H1 (cell line): ENCODE results near the gene ASB7. TPM values are rescaled to one million over a fixed set of nuclear protein-coding genes. Genes with fewer than 3 reads are reported as not detected.

ENCODE experiments used
- CTCF ChIA-PET: fragments of 300-600 bp; sonication (Branson Sonifier 250); formaldehyde crosslinking; loops from one replicate; lab custom pipeline; 2021; ENCODE audit not compliant: partially characterized antibody; lab: Charles Lee
- POLR2A ChIA-PET: fragments of 300-600 bp; sonication (Branson Sonifier 250); formaldehyde crosslinking; loops from one replicate; lab custom pipeline; 2021; ENCODE audit warnings: inconsistent platforms; ENCODE audit not compliant: partially characterized antibody; lab: Charles Lee
- DNase-seq, 2 experiments: peaks; one replicate each; pipeline versions ENCODE4 v3.0.0 to v3.0.0-alpha.2; 2010 to 2022; ENCODE audit warnings: low spot score in 2 of 2, low read depth in 1 of 2, mixed read lengths in 1 of 2
- FAIRE-seq: peaks from 2 replicates; lab custom pipeline; 2011; peaks lifted over from hg19 to GRCh38; lab: Jason Lieb, UNC
- H2AFZ ChIP-seq: 2 replicates; pipeline ENCODE4 v1.8.1; 2012; ENCODE audit warnings: low read length, inconsistent platforms
- H2AK5ac ChIP-seq: 2 replicates; pipeline ENCODE4 v1.6.1; 2013; ENCODE audit warnings: low read depth, low read length
- H2BK120ac ChIP-seq: replicated peaks from 2 replicates; pipeline ENCODE3; 2013; ENCODE audit warnings: low read depth, low read length, inconsistent platforms
- H2BK12ac ChIP-seq: 2 replicates; pipeline ENCODE4 v1.6.1; 2013; ENCODE audit warnings: low read depth, low read length
- H2BK15ac ChIP-seq: 2 replicates; pipeline ENCODE4 v1.6.1; 2013; ENCODE audit warnings: low read length
- H2BK20ac ChIP-seq: 2 replicates; pipeline ENCODE4 v1.6.1; 2013; ENCODE audit warnings: low read length
- H2BK5ac ChIP-seq: 2 replicates; pipeline ENCODE4 v1.6.1; 2013; ENCODE audit warnings: low read depth, low read length
- H3K14ac ChIP-seq: 2 replicates; pipeline ENCODE4 v1.6.1; 2013; ENCODE audit warnings: inconsistent platforms; ENCODE audit not compliant: insufficient read length
- H3K18ac ChIP-seq: 2 replicates; pipeline ENCODE4 v1.6.1; 2013; ENCODE audit warnings: low read length; ENCODE audit errors: extremely low read depth
- H3K23ac ChIP-seq: 2 replicates; pipeline ENCODE4 v1.6.1; 2013; ENCODE audit warnings: inconsistent platforms; ENCODE audit not compliant: insufficient read length
- H3K23me2 ChIP-seq: 2 replicates; pipeline ENCODE4 v1.6.1; 2013; ENCODE audit warnings: low read depth, low read length
- H3K27ac ChIP-seq: 2 replicates; pipeline ENCODE4 v1.6.1; 2011; ENCODE audit warnings: low read depth, low read length, inconsistent platforms
- H3K27me3 ChIP-seq, 4 experiments: replicated peaks in 1 of 4; 1 replicate in 1 of 4; 2 replicates in 3 of 4; pipeline versions ENCODE4 v1.6.1 to v1.8.1; 2011 to 2013; ENCODE audit warnings: low read length in 3 of 4, mild to moderate bottlenecking in 3 of 4, inconsistent platforms in 2 of 4, mixed read lengths in 2 of 4, moderate library complexity in 1 of 4; ENCODE audit not compliant: control insufficient read depth in 3 of 4, insufficient read depth in 3 of 4; ENCODE audit errors: extremely low read depth in 1 of 4
- H3K36me3 ChIP-seq, 4 experiments: 2 replicates each; pipeline versions ENCODE4 v1.6.1 to v1.8.1; 2011 to 2013; ENCODE audit warnings: mild to moderate bottlenecking in 4 of 4, low read length in 3 of 4, moderate library complexity in 2 of 4, control low read depth in 1 of 4, inconsistent platforms in 1 of 4; ENCODE audit not compliant: insufficient read depth in 4 of 4, control insufficient read depth in 2 of 4
- H3K4ac ChIP-seq: replicated peaks from 2 replicates; pipeline ENCODE3; 2013; ENCODE audit warnings: low read length, low read depth, mixed read lengths, inconsistent platforms; ENCODE audit not compliant: insufficient read length
- H3K4me1 ChIP-seq, 4 experiments: replicated peaks in 1 of 4; 1 replicate in 1 of 4; 2 replicates in 3 of 4; pipeline versions ENCODE4 v1.6.1 to v1.8.1; 2011 to 2013; ENCODE audit warnings: low read length in 3 of 4, inconsistent platforms in 2 of 4, mixed read lengths in 1 of 4; ENCODE audit not compliant: insufficient read depth in 4 of 4, control insufficient read depth in 3 of 4
- H3K4me2 ChIP-seq, 2 experiments: 2 replicates each; pipeline versions ENCODE4 v1.6.1 to v1.8.1; 2011 to 2013; ENCODE audit warnings: low read depth in 2 of 2, low read length in 2 of 2, control low read depth in 1 of 2, inconsistent platforms in 1 of 2, mild to moderate bottlenecking in 1 of 2; ENCODE audit not compliant: insufficient read depth in 1 of 2
- H3K4me3 ChIP-seq, 4 experiments: fragments of 200-600, 300-600 bp in 1 of 4; sonication (generic), shearing (Covaris generic), sonication (Bioruptor Twin) in 1 of 4; 2 replicates each; pipeline versions ENCODE4 v1.5.1 to v1.8.1; 2011 to 2016; ENCODE audit warnings: low read length in 4 of 4, low read depth in 3 of 4, control low read depth in 2 of 4, inconsistent platforms in 2 of 4, mild to moderate bottlenecking in 2 of 4, mixed read lengths in 1 of 4, moderate library complexity in 1 of 4; ENCODE audit not compliant: insufficient read depth in 2 of 4; ENCODE audit errors: extremely low read depth in 1 of 4
- H3K56ac ChIP-seq: replicated peaks from 2 replicates; pipeline ENCODE3; 2013; ENCODE audit warnings: low read depth, mild to moderate bottlenecking, mixed read lengths, low read length, inconsistent platforms; ENCODE audit not compliant: insufficient read length
- H3K79me1 ChIP-seq: 2 replicates; pipeline ENCODE4 v1.6.1; 2013; ENCODE audit warnings: low read depth, low read length, control low read depth
- H3K79me2 ChIP-seq, 2 experiments: 2 replicates each; pipeline versions ENCODE4 v1.6.1 to v1.8.1; 2012 to 2013; ENCODE audit warnings: low read length in 2 of 2, mild to moderate bottlenecking in 2 of 2, inconsistent platforms in 1 of 2; ENCODE audit not compliant: insufficient read depth in 2 of 2, control insufficient read depth in 1 of 2
- H3K9ac ChIP-seq, 4 experiments: replicated peaks in 1 of 4; 1 replicate in 1 of 4; 2 replicates in 3 of 4; pipeline versions ENCODE4 v1.6.1 to v1.8.1; 2011 to 2013; ENCODE audit warnings: low read depth in 3 of 4, low read length in 3 of 4, control low read depth in 2 of 4, mild to moderate bottlenecking in 2 of 4, moderate library complexity in 2 of 4, inconsistent platforms in 1 of 4; ENCODE audit errors: extremely low read depth in 1 of 4
- H3K9me3 ChIP-seq, 2 experiments: 2 replicates each; pipeline versions ENCODE4 v1.6.1 to v1.8.1; 2012 to 2013; ENCODE audit warnings: mild to moderate bottlenecking in 2 of 2, moderate library complexity in 2 of 2, control low read depth in 1 of 2, inconsistent platforms in 1 of 2, low read depth in 1 of 2, low read length in 1 of 2, mixed read lengths in 1 of 2; ENCODE audit not compliant: insufficient read depth in 2 of 2
- H4K20me1 ChIP-seq, 2 experiments: replicated peaks in 1 of 2; 2 replicates each; pipeline versions ENCODE3 to v1.8.1; 2011 to 2013; ENCODE audit warnings: inconsistent platforms in 2 of 2, low read length in 2 of 2, mild to moderate bottlenecking in 1 of 2; ENCODE audit not compliant: insufficient read depth in 2 of 2, control insufficient read depth in 1 of 2
- H4K5ac ChIP-seq: 2 replicates; pipeline ENCODE4 v1.6.1; 2013; ENCODE audit warnings: low read length, low read depth, mixed read lengths, inconsistent platforms; ENCODE audit not compliant: insufficient read length
- H4K8ac ChIP-seq: 2 replicates; pipeline ENCODE4 v1.8.0; 2013; ENCODE audit warnings: mild to moderate bottlenecking, moderate library complexity, low read length, inconsistent platforms; ENCODE audit not compliant: insufficient read depth; ENCODE audit errors: extremely low read depth
- H4K91ac ChIP-seq: replicated peaks from 2 replicates; pipeline ENCODE3; 2013; ENCODE audit warnings: low read length, mixed read lengths, inconsistent platforms; ENCODE audit not compliant: insufficient read length
- ATF3 ChIP-seq: IDR thresholded peaks from 2 replicates; pipeline ENCODE4 v1.6.1; 2011; ENCODE audit warnings: low read depth, mild to moderate bottlenecking, low read length; ENCODE audit not compliant: insufficient read depth
- EGR1 ChIP-seq: IDR thresholded peaks from 2 replicates; pipeline ENCODE4 v1.6.1; 2011; ENCODE audit warnings: low read depth, low read length, borderline replicate concordance
- JUN ChIP-seq: IDR thresholded peaks from 2 replicates; pipeline ENCODE4 v1.6.1; 2011; ENCODE audit warnings: low read depth, mild to moderate bottlenecking, improper control_type of control experiment, low read length
- SAP30 ChIP-seq: fragments of 300-600 bp; sonication (generic); IDR thresholded peaks from 2 replicates; pipeline ENCODE4 v1.7.1; 2012; ENCODE audit warnings: low read length, moderate library complexity, mild to moderate bottlenecking, inconsistent platforms; ENCODE audit not compliant: insufficient read depth, insufficient replicate concordance
- SIRT6 ChIP-seq: IDR thresholded peaks from one replicate; pipeline ENCODE4 v1.7.1; 2012; ENCODE audit warnings: low read length, inconsistent platforms
- SRF ChIP-seq: IDR thresholded peaks from 2 replicates; pipeline ENCODE4 v1.6.1; 2011; ENCODE audit warnings: mild to moderate bottlenecking, low read depth, low read length, moderate library complexity
- TEAD4 ChIP-seq: IDR thresholded peaks from 2 replicates; pipeline ENCODE4 v1.6.1; 2012; ENCODE audit warnings: low read depth, low read length, inconsistent platforms, mixed read lengths
- WGBS, 2 experiments: shearing (Covaris generic) in 1 of 2; methylation state at CpG; one replicate each; pipeline versions ENCODE4 v1.1.6 to v1.1.7; 2013 to 2015; ENCODE audit warnings: low lambda C conversion rate in 2 of 2, mixed read lengths in 2 of 2, inconsistent platforms in 1 of 2, low coverage in 1 of 2, missing lambda C conversion rate in 1 of 2; ENCODE audit not compliant: insufficient replicate concordance in 2 of 2, insufficient coverage in 1 of 2, insufficient read length in 1 of 2; ENCODE audit errors: extremely low coverage in 1 of 2, missing lambda C conversion rate in 1 of 2; 5-methylcytosine and 5-hydroxymethylcytosine counted together
- polyA plus RNA-seq, 7 experiments: library from polyadenylated mRNA; depleted of rRNA in 3 of 7; stranded (reverse) in 5 of 7; unstranded in 2 of 7; fragments of >200 nt in 5 of 7; fragments of 200-250 nt in 2 of 7; gene quantifications; 1 replicate in 5 of 7; 2 replicates in 1 of 7; 4 replicates in 1 of 7; pipeline versions ENCODE4 v1.2.1 to v1.2.3, GENCODE V29; 2011 to 2013; ENCODE audit warnings: missing spikeins in 2 of 7, mixed read lengths in 2 of 7
- total RNA-seq: library from RNA; stranded (reverse); fragmentation: NEBNext Ultra II Directional; extraction: Animal tissue kit (Norgen Biotek cat#: 25700); gene quantifications from 2 replicates; pipeline ENCODE4 v1.2.1, GENCODE V29; 2021

ASB7 gene
- total and polyA plus RNA-seq, 2 of the 8 experiments (the other 6 are each of a cell fraction or from before 2014, with no cell fraction given), result 5.2 to 12.8 TPM

DNA sequence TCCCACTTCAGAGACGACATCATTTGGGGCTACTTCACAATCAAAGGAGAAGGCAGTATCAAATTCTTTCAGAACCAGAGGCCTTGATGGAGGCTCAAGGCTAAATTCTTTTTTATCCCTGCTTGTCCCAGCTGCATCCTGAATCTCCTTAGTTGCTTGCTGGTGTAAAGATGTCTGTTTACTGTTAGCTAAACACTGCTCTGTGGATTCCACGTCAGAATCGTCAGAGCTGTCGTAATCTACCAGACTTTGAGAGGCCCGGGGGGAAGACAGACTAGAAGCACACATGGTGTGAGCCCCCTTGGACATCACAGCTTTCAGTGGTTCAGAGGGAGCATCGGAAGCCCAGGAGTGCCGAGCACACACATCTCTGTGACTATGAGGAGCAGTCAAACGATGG is 33.0 kb upstream of the ASB7 start:
- CTCF ChIA-PET, result interaction anchor here (0.8 to 1.4 kb wide), 2 partner anchors 227 to 300 kb away, joined by 3 to 4 read pairs; no protein-coding TSS in a partner anchor
- TF ChIP-seq SIRT6, result no peak
- no peak for TF ChIP-seq TEAD4
- TF ChIP-seq SAP30, result no peak
- no peak for TF ChIP-seq EGR1
- no peak for TF ChIP-seq JUN
- TF ChIP-seq SRF, result no peak
- no peak for TF ChIP-seq ATF3

More for the DNA sequence above, 33.0 kb upstream of the ASB7 start:
- Histone ChIP-seq H3K56ac (no peak overlapping the region), H4K8ac (no peak overlapping the region), H2BK12ac (no peak overlapping the region), H3K4me2 (no peak overlapping the region), H3K18ac (no peak overlapping the region), H3K9ac (no peak overlapping the region), H3K23me2 (no peaks in the 10 kb centered on the region), H3K79me1 (no peaks in the 10 kb centered on the region), H2BK15ac (no peak overlapping the region), H3K23ac (no peak overlapping the region), H3K4ac (no peak overlapping the region), H2AFZ (no peak overlapping the region), H4K20me1 (no peaks in the 10 kb centered on the region), H3K27ac (no peak overlapping the region), H3K4me1 (no peaks in the 10 kb centered on the region), H2AK5ac (no peak overlapping the region), H3K79me2 (no peaks in the 10 kb centered on the region), H4K91ac (no peak overlapping the region), H3K4me3 (no peak overlapping the region), H4K5ac (no peak overlapping the region), H2BK20ac (no peak overlapping the region), H2BK5ac (no peak overlapping the region), H3K36me3 (peaks cover 0 to 4% (median 0%) of the 10 kb centered on the region in 4 experiments; a peak in 2 of 8 replicates), H3K9me3 (no peaks in the 10 kb centered on the region), H3K27me3 (no peaks in the 10 kb centered on the region), H3K14ac (no peak overlapping the region), H2BK120ac (no peak overlapping the region)
- DNase-seq (no peak), FAIRE-seq (no peak)
- POLR2A ChIA-PET, result no interaction called here
- WGBS, 2 experiments, result 80% methylated on average over 8 of the region's 8 CpGs; no CpG with 5 or more reads in 1 of the 2 experiments
